Measurements from ENCODE around the gene EFHB.
"Not testable (repeated sequence)": the region's sequence is repeated elsewhere in the genome, so short reads cannot be mapped to it uniquely, and the experiment has no call there.

DNA sequence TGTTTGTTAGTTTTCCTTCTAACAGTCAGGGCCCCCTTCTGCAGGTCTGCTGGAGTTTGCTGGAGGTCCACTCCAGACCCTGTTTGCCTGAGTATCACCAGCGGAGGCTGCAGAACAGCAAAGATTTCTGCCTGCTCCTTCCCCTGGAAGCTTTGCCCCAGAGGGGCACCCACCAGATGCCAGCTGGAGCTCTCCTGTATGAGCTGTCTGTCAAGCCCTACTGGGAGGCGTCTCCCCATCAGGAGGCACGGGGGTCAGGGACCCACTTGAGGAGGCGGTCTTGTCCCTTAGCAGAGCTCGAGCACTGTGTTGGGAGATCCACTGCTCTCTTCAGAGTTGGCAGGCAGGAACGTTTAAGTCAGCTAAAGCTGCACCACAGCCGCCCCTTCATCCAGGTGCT, 87.4 kb downstream of the EFHB start:
- not testable (repeated sequence) for TF ChIP-seq EP300, POLR2A, CTCF (IDR thresholded peaks at IDR 0.05)
